ENCODE data around the gene GLG1. TPM values are rescaled to one million over a fixed set of nuclear protein-coding genes. Genes with fewer than 3 reads are reported as not detected.

Gene GLG1
- total RNA-seq, 1 experiment from 2014 or later: 237 TPM

- H3K4me1 ChIP-seq (ENCODE audit: control insufficient read depth in 1 of 2, insufficient read depth in 2 of 2, low read length in 2 of 2): peaks cover 72 to 75% of the 10 kb centered on the region in 2 experiments
- H3K27me3 ChIP-seq (ENCODE audit: insufficient read depth, low read length): no peaks in the 10 kb centered on the region
- no peak overlapping the region for H3K9ac ChIP-seq (ENCODE audit: low read length)
- no TSS peak for BruUV-seq (replicated peaks)
- ChIA-PET CTCF (no interaction called here), RAD21 (ENCODE audit: low non-redundant PET in 1 of 2, low total read pairs in 2 of 2, uncharacterized antibody in 2 of 2, unreplicated experiment in 2 of 2) (no interaction called here), POLR2A (interaction anchor here (1.2 to 2.7 kb wide), 2 partner anchors 14 kb away, joined by 6 to 7 read pairs; partner anchors contain the start of gene GLG1)
- TF ChIP-seq SIN3A (IDR thresholded peaks at IDR 0.05; ENCODE audit: low read depth): no peak
- no peak for TF ChIP-seq CBX3 (IDR thresholded peaks at IDR 0.05; ENCODE audit: low read depth)
- TF ChIP-seq ATF3 (IDR thresholded peaks at IDR 0.05): no peak
- no peak for TF ChIP-seq EZH2phosphoT487 (IDR thresholded peaks at IDR 0.05; ENCODE audit: borderline replicate concordance)
- TF ChIP-seq RAD21 (IDR thresholded peaks at IDR 0.05; ENCODE audit: low read depth): no peak
- no peak for TF ChIP-seq POLR2A (IDR thresholded peaks at IDR 0.05; ENCODE audit: borderline replicate concordance, extremely low read depth, insufficient read depth, insufficient read length)
- TF ChIP-seq TCF7L2 (IDR thresholded peaks at IDR 0.05; ENCODE audit: borderline replicate concordance, extremely low read depth, insufficient read depth, insufficient read length): no peak
- TF ChIP-seq SP1 (IDR thresholded peaks at IDR 0.05; ENCODE audit: low read depth): no peak
- no peak for TF ChIP-seq EZH2 (IDR thresholded peaks at IDR 0.05)
- H3K27ac ChIP-seq (ENCODE audit: low read depth, low read length): no peak overlapping the region
- peaks cover 5% of the 10 kb centered on the region; the same call in 1 of the 2 replicates for H4K20me1 ChIP-seq (ENCODE audit: insufficient read depth)
- no peaks in the 10 kb centered on the region for H3K36me3 ChIP-seq (ENCODE audit: control insufficient read depth in 1 of 2, insufficient read depth in 2 of 2, low read length in 2 of 2)
- ATAC-seq (no peak), DNase-seq (ENCODE audit: low read depth, low spot score) (no peak)
- no peaks in the 10 kb centered on the region for H3K9me2 ChIP-seq (ENCODE audit: insufficient read depth)
- H2AFZ ChIP-seq (ENCODE audit: low read depth, low read length, poor library complexity, severe bottlenecking): no peak overlapping the region
- peaks cover 93% of the 10 kb centered on the region for H3K79me2 ChIP-seq (ENCODE audit: insufficient read depth, low read length)
- intact Hi-C loops (cut with micrococcal nuclease): no loop called here
- H3K4me2 ChIP-seq (ENCODE audit: low read length): no peak overlapping the region
- no peak overlapping the region for H3K4me3 ChIP-seq (replicated peaks in 1 of 2; ENCODE audit: low read depth in 1 of 2, low read length in 2 of 2)
- H3K9me3 ChIP-seq (ENCODE audit: control insufficient read depth in 1 of 2, insufficient read depth in 1 of 2, low read depth in 1 of 2, low read length in 2 of 2): no peaks in the 10 kb centered on the region
Observed at GRCh38 chr16:74592847-74593246, 14.1 kb downstream of the GLG1 start.

GRCh38 chr16:74591876-74592650, 14.9 kb downstream of the GLG1 start:
- BruUV-seq (replicated peaks): no TSS peak
- ATAC-seq (no peak), DNase-seq (ENCODE audit: low read depth, low spot score) (no peak)
- Histone ChIP-seq H3K9me2 (ENCODE audit: insufficient read depth) (no peaks in the 10 kb centered on the region), H3K79me2 (ENCODE audit: insufficient read depth, low read length) (peaks cover 93% of the 10 kb centered on the region), H3K4me2 (ENCODE audit: low read length) (no peak overlapping the region), H3K4me3 (replicated peaks in 1 of 2; ENCODE audit: low read depth in 1 of 2, low read length in 2 of 2) (no peak overlapping the region), H3K27me3 (ENCODE audit: insufficient read depth, low read length) (no peaks in the 10 kb centered on the region), H3K9me3 (ENCODE audit: control insufficient read depth in 1 of 2, insufficient read depth in 1 of 2, low read depth in 1 of 2, low read length in 2 of 2) (no peaks in the 10 kb centered on the region), H3K4me1 (ENCODE audit: control insufficient read depth in 1 of 2, insufficient read depth in 2 of 2, low read length in 2 of 2) (peaks cover 75 to 77% of the 10 kb centered on the region in 2 experiments), H3K9ac (ENCODE audit: low read length) (no peak overlapping the region), H2AFZ (ENCODE audit: low read depth, low read length, poor library complexity, severe bottlenecking) (no peak overlapping the region), H4K20me1 (ENCODE audit: insufficient read depth) (peaks cover 6% of the 10 kb centered on the region; the same call in 1 of the 2 replicates), H3K27ac (ENCODE audit: low read depth, low read length) (no peak overlapping the region), H3K36me3 (ENCODE audit: control insufficient read depth in 1 of 2, insufficient read depth in 2 of 2, low read length in 2 of 2) (no peaks in the 10 kb centered on the region)
- ChIA-PET RAD21 (ENCODE audit: low non-redundant PET in 1 of 2, low total read pairs in 2 of 2, uncharacterized antibody in 2 of 2, unreplicated experiment in 2 of 2) (no interaction called here), POLR2A (interaction anchor here (1.2 to 2.7 kb wide), 2 partner anchors 14 to 15 kb away, joined by 6 to 7 read pairs; partner anchors contain the start of gene GLG1), CTCF (no interaction called here)
- TF ChIP-seq POLR2AphosphoS5 (IDR thresholded peaks at IDR 0.05; ENCODE audit: low read depth, low read length) (0 out of 2 replicates have a peak, but pooled peaks have one; percentile 23), JUND (IDR thresholded peaks at IDR 0.05) (no peak)
- intact Hi-C loops (cut with micrococcal nuclease): no loop called here
